Measurements from ENCODE around the gene BCAP29. TPM values are rescaled to one million over a fixed set of nuclear protein-coding genes. Genes with fewer than 3 reads are reported as not detected.
"Not testable (repeated sequence)": the region's sequence is repeated elsewhere in the genome, so short reads cannot be mapped to it uniquely, and the experiment has no call there.

BCAP29 gene
- total RNA-seq, 1 experiment from 2014 or later: 61.5 TPM

GRCh38 chr7:107638594-107638993, 58.5 kb downstream of the BCAP29 start:
- no peak overlapping the region for H3K4me3 Mint-ChIP-seq (ENCODE audit: unreplicated experiment)
- H3K4me1 Mint-ChIP-seq (ENCODE audit: insufficient read depth, unreplicated experiment): no peaks in the 10 kb centered on the region
- H3K27me3 Mint-ChIP-seq (ENCODE audit: insufficient read depth, unreplicated experiment): peaks cover 16% of the 10 kb centered on the region
- CTCF ChIA-PET: no interaction called here
- no TSS peak for BruUV-seq (replicated peaks)
- H3K27ac Mint-ChIP-seq (ENCODE audit: low read depth, unreplicated experiment): no peak overlapping the region
- H3K36me3 Mint-ChIP-seq (ENCODE audit: insufficient read depth, unreplicated experiment): no peaks in the 10 kb centered on the region
- no peak for DNase-seq (ENCODE audit: unreplicated experiment)
- no peaks in the 10 kb centered on the region for H3K9me3 Mint-ChIP-seq (ENCODE audit: unreplicated experiment)
- TF ChIP-seq CTCF (IDR thresholded peaks at IDR 0.05; ENCODE audit: unreplicated experiment): no peak
- intact Hi-C loops (cut with micrococcal nuclease): no loop called here
- POLR2A ChIA-PET: interaction anchor here (0.8 kb wide), 1 partner anchor 15 kb away, joined by 4 read pairs; no protein-coding TSS in a partner anchor

- intact Hi-C loops (cut with micrococcal nuclease); H3K4me1 Mint-ChIP-seq (ENCODE audit: insufficient read depth, unreplicated experiment): not testable (repeated sequence)
- POLR2A ChIA-PET: interaction anchor here (0.8 kb wide), 1 partner anchor 16 kb away, joined by 4 read pairs; no protein-coding TSS in a partner anchor
These were observed 59.0 kb downstream of the BCAP29 start for GRCh38 chr7:107639070-107639469.

GRCh38 chr7:107641676-107642075, 61.6 kb downstream of the BCAP29 start:
- CTCF ChIA-PET: interaction anchor here (0.6 kb wide), 1 partner anchor 10 kb away, joined by 6 read pairs; no protein-coding TSS in a partner anchor
- peaks cover 6% of the 10 kb centered on the region for H3K4me1 Mint-ChIP-seq (ENCODE audit: insufficient read depth, unreplicated experiment)
- POLR2A ChIA-PET: interaction anchor here (0.7 to 1.3 kb wide), 2 partner anchors 20 to 226 kb away, joined by 4 read pairs; no protein-coding TSS in a partner anchor
- no peak for DNase-seq (ENCODE audit: unreplicated experiment)
- intact Hi-C loops (cut with micrococcal nuclease): no loop called here
- H3K27ac Mint-ChIP-seq (ENCODE audit: low read depth, unreplicated experiment): no peak overlapping the region
- TF ChIP-seq CTCF (IDR thresholded peaks at IDR 0.05; ENCODE audit: unreplicated experiment): no peak
- BruUV-seq (replicated peaks): no TSS peak
- H3K4me3 Mint-ChIP-seq (ENCODE audit: unreplicated experiment): no peak overlapping the region
- H3K9me3 Mint-ChIP-seq (ENCODE audit: unreplicated experiment): peaks cover 6% of the 10 kb centered on the region
- H3K36me3 Mint-ChIP-seq (ENCODE audit: insufficient read depth, unreplicated experiment): no peaks in the 10 kb centered on the region
- peaks cover 16% of the 10 kb centered on the region for H3K27me3 Mint-ChIP-seq (ENCODE audit: insufficient read depth, unreplicated experiment)

More at GRCh38 chr7:107639070-107639469, 59.0 kb downstream of the BCAP29 start:
- H3K4me3 Mint-ChIP-seq (ENCODE audit: unreplicated experiment); H3K36me3 Mint-ChIP-seq (ENCODE audit: insufficient read depth, unreplicated experiment); CTCF ChIA-PET; BruUV-seq (replicated peaks); H3K27ac Mint-ChIP-seq (ENCODE audit: low read depth, unreplicated experiment); H3K9me3 Mint-ChIP-seq (ENCODE audit: unreplicated experiment); DNase-seq (ENCODE audit: unreplicated experiment): not testable (repeated sequence)
- peaks cover 16% of the 10 kb centered on the region for H3K27me3 Mint-ChIP-seq (ENCODE audit: insufficient read depth, unreplicated experiment)

GRCh38 chr7:107642501-107642900, 62.5 kb downstream of the BCAP29 start:
- TF ChIP-seq CTCF (IDR thresholded peaks at IDR 0.05; ENCODE audit: unreplicated experiment): no peak
- H3K36me3 Mint-ChIP-seq (ENCODE audit: insufficient read depth, unreplicated experiment): no peaks in the 10 kb centered on the region
- intact Hi-C loops (cut with micrococcal nuclease): no loop called here
- peaks cover 16% of the 10 kb centered on the region for H3K27me3 Mint-ChIP-seq (ENCODE audit: insufficient read depth, unreplicated experiment)
- H3K27ac Mint-ChIP-seq (ENCODE audit: low read depth, unreplicated experiment): no peak overlapping the region
- H3K4me3 Mint-ChIP-seq (ENCODE audit: unreplicated experiment): no peak overlapping the region
- ChIA-PET POLR2A (interaction anchor here (0.7 kb wide), 1 partner anchor 225 kb away, joined by 4 read pairs; no protein-coding TSS in a partner anchor), CTCF (interaction anchor here (0.8 kb wide), 1 partner anchor 33 kb away, joined by 3 read pairs; no protein-coding TSS in a partner anchor)
- peaks cover 6% of the 10 kb centered on the region for H3K9me3 Mint-ChIP-seq (ENCODE audit: unreplicated experiment)
- no TSS peak for BruUV-seq (replicated peaks)
- H3K4me1 Mint-ChIP-seq (ENCODE audit: insufficient read depth, unreplicated experiment): peaks cover 6% of the 10 kb centered on the region
- no peak for DNase-seq (ENCODE audit: unreplicated experiment)
